Keratinocyte (primary cell): ENCODE results near the gene LIPJ. TPM values are rescaled to one million over a fixed set of nuclear protein-coding genes. Genes with fewer than 3 reads are reported as not detected.
A peak's percentile ranks its signal among the peaks of the same experiment; 100 is the strongest.

Experiments used
- DNase-seq: peaks from one replicate; pipeline ENCODE4 v3.0.0-alpha.2; 2011; ENCODE audit warnings: low read depth, missing footprints, low spot score
- FAIRE-seq: peaks from 2 replicates; lab custom pipeline; 2011; peaks lifted over from hg19 to GRCh38; lab: Jason Lieb, UNC
- H2AFZ ChIP-seq: 2 replicates; pipeline ENCODE4 v1.6.0; 2012; ENCODE audit warnings: low read length, control low read depth, inconsistent platforms; ENCODE audit not compliant: control insufficient read depth
- H3K27ac ChIP-seq: 2 replicates; pipeline ENCODE4 v1.5.1; 2011; ENCODE audit warnings: low read length; ENCODE audit not compliant: control insufficient read depth, insufficient read depth
- H3K27me3 ChIP-seq: 3 replicates; pipeline ENCODE4 v1.6.0; 2011; ENCODE audit warnings: low read length; ENCODE audit not compliant: control insufficient read depth, insufficient read depth; ENCODE audit errors: extremely low read depth
- H3K36me3 ChIP-seq, 2 experiments: 2 replicates in 1 of 2; 3 replicates in 1 of 2; pipeline ENCODE4 v1.5.1; 2011; ENCODE audit warnings: low read length in 2 of 2, mild to moderate bottlenecking in 1 of 2; ENCODE audit not compliant: control insufficient read depth in 2 of 2, insufficient read depth in 2 of 2; ENCODE audit errors: extremely low read depth in 1 of 2
- H3K4me1 ChIP-seq: 3 replicates; pipeline ENCODE4 v1.5.1; 2011; ENCODE audit warnings: low read length; ENCODE audit not compliant: control insufficient read depth, insufficient read depth; ENCODE audit errors: extremely low read depth
- H3K4me2 ChIP-seq: 3 replicates; pipeline ENCODE4 v1.6.0; 2011; ENCODE audit warnings: low read depth, low read length; ENCODE audit not compliant: control insufficient read depth, insufficient read depth; ENCODE audit errors: extremely low read depth
- H3K4me3 ChIP-seq, 3 experiments: fragments of 200-600 bp in 1 of 3; sonication (generic) in 1 of 3; 2 replicates in 2 of 3; 3 replicates in 1 of 3; pipeline ENCODE4 v1.5.1; 2011 to 2016; ENCODE audit warnings: low read length in 3 of 3, mild to moderate bottlenecking in 3 of 3, control low read depth in 2 of 3, inconsistent platforms in 1 of 3, low read depth in 1 of 3, mixed read lengths in 1 of 3, mixed run types in 1 of 3, moderate library complexity in 1 of 3; ENCODE audit not compliant: control insufficient read depth in 2 of 3, insufficient read depth in 2 of 3; ENCODE audit errors: extremely low read depth in 1 of 3
- H3K79me2 ChIP-seq: 2 replicates; pipeline ENCODE4 v1.6.0; 2012; ENCODE audit warnings: low read length; ENCODE audit not compliant: control insufficient read depth, insufficient read depth
- H3K9ac ChIP-seq: 3 replicates; pipeline ENCODE4 v1.6.0; 2011; ENCODE audit warnings: low read length; ENCODE audit not compliant: control insufficient read depth, insufficient read depth; ENCODE audit errors: extremely low read depth
- H3K9me1 ChIP-seq: 3 replicates; pipeline ENCODE4 v1.6.0; 2011; ENCODE audit warnings: low read length; ENCODE audit not compliant: control insufficient read depth, insufficient read depth; ENCODE audit errors: extremely low read depth
- H3K9me3 ChIP-seq: 2 replicates; pipeline ENCODE4 v1.5.1; 2012; ENCODE audit warnings: low read depth, low read length; ENCODE audit not compliant: control insufficient read depth
- H4K20me1 ChIP-seq: 3 replicates; pipeline ENCODE4 v1.6.0; 2011; ENCODE audit warnings: low read length; ENCODE audit not compliant: control insufficient read depth, insufficient read depth; ENCODE audit errors: extremely low read depth
- CTCF ChIP-seq, 3 experiments: IDR thresholded peaks in 1 of 3; conservative IDR thresholded peaks in 1 of 3; optimal IDR thresholded peaks in 1 of 3; 2 replicates in 2 of 3; 3 replicates in 1 of 3; pipeline versions ENCODE3 to v1.5.1; 2011; ENCODE audit warnings: low read length in 3 of 3, mild to moderate bottlenecking in 3 of 3, moderate library complexity in 2 of 3, control low read depth in 1 of 3, inconsistent platforms in 1 of 3; ENCODE audit not compliant: insufficient read depth in 2 of 3; ENCODE audit errors: extremely low read depth in 1 of 3
- EZH2 ChIP-seq: IDR thresholded peaks from one replicate; pipeline ENCODE4 v1.6.1; 2012; ENCODE audit warnings: inconsistent platforms, mild to moderate bottlenecking, low read length, moderate library complexity
- dilution Hi-C: fragments of 300-500 bp; cut with MboI; formaldehyde crosslinking; loops from one replicate; pipeline ENCODE4 v1.7.0; 2020; ENCODE audit warnings: low sequenced_read_pairs; ENCODE audit not compliant: extremely low pct_ligation_motif_present
- polyA plus RNA-seq, 5 experiments: library from polyadenylated mRNA; depleted of rRNA in 3 of 5; stranded (reverse) in 3 of 5; stranded (forward) in 1 of 5; unstranded in 1 of 5; fragments of >200 nt; gene quantifications; 1 replicate in 1 of 5; 2 replicates in 3 of 5; 3 replicates in 1 of 5; pipeline versions ENCODE4 v1.2.1 to v1.2.3, GENCODE V29; 2011 to 2012; ENCODE audit warnings: missing spikeins in 2 of 5, low read depth in 1 of 5, low replicate concordance in 1 of 5

Gene LIPJ
- polyA plus RNA-seq, 1 donor (not counting 4 experiments of a cell fraction or from before 2014, with no cell fraction given): 0.03 TPM

GRCh38 chr10:88617772-88618300 lies 31.3 kb downstream of the LIPJ start:
- Histone ChIP-seq H3K27me3 (no peaks in the 10 kb centered on the region), H3K9me3 (no peaks in the 10 kb centered on the region), H3K9me1 (no peaks in the 10 kb centered on the region), H4K20me1 (no peaks in the 10 kb centered on the region), H3K4me2 (no peak overlapping the region), H3K36me3 (no peaks in the 10 kb centered on the region), H3K4me1 (no peaks in the 10 kb centered on the region), H3K27ac (no peak overlapping the region), H3K79me2 (no peaks in the 10 kb centered on the region), H2AFZ (no peak overlapping the region), H3K9ac (no peak overlapping the region), H3K4me3 (no peak overlapping the region)
- DNase-seq (no peak), FAIRE-seq (no peak)
- TF ChIP-seq EZH2: no peak
- TF ChIP-seq CTCF (optimal IDR thresholded peaks at IDR 0.05 in 1 of 3, IDR thresholded peaks at IDR 0.05 in 1 of 3, conservative IDR thresholded peaks at IDR 0.05 in 1 of 3; ENCODE audit: extremely low read depth in 1 of 3, insufficient read depth in 2 of 3, low read length in 3 of 3): no peak
- dilution Hi-C loops: no loop called here

GRCh38 chr10:88618496-88618895 lies 31.9 kb downstream of the LIPJ start:
- dilution Hi-C loops: no loop called here
- peak; percentile 9 for FAIRE-seq
- Histone ChIP-seq H3K9me3 (no peaks in the 10 kb centered on the region), H3K4me2 (no peak overlapping the region), H3K27me3 (no peaks in the 10 kb centered on the region), H3K27ac (no peak overlapping the region), H3K4me1 (no peaks in the 10 kb centered on the region), H3K4me3 (no peak overlapping the region), H3K9me1 (no peaks in the 10 kb centered on the region), H3K79me2 (no peaks in the 10 kb centered on the region), H3K36me3 (no peaks in the 10 kb centered on the region), H2AFZ (no peak overlapping the region), H3K9ac (no peak overlapping the region), H4K20me1 (no peaks in the 10 kb centered on the region)
- no peak for TF ChIP-seq EZH2
- no peak for TF ChIP-seq CTCF (optimal IDR thresholded peaks at IDR 0.05 in 1 of 3, IDR thresholded peaks at IDR 0.05 in 1 of 3, conservative IDR thresholded peaks at IDR 0.05 in 1 of 3; ENCODE audit: extremely low read depth in 1 of 3, insufficient read depth in 2 of 3, low read length in 3 of 3)
- no peak for DNase-seq
